ENCODE results near the gene ART3. TPM values are rescaled to one million over a fixed set of nuclear protein-coding genes. Genes with fewer than 3 reads are reported as not detected.

Gene ART3, protein sequence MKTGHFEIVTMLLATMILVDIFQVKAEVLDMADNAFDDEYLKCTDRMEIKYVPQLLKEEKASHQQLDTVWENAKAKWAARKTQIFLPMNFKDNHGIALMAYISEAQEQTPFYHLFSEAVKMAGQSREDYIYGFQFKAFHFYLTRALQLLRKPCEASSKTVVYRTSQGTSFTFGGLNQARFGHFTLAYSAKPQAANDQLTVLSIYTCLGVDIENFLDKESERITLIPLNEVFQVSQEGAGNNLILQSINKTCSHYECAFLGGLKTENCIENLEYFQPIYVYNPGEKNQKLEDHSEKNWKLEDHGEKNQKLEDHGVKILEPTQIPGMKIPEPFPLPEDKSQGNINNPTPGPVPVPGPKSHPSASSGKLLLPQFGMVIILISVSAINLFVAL
- not detected in 5 replicates for total RNA-seq (2022; extraction: Qiagen RNA extraction)

GRCh38 chr4:76074468-76074867 is at the start of gene ART3:
TSS of gene ART3 (plus strand) at chr4:76074709. CDS start at chr4:76075890, 1,181 bp downstream.

DNA sequence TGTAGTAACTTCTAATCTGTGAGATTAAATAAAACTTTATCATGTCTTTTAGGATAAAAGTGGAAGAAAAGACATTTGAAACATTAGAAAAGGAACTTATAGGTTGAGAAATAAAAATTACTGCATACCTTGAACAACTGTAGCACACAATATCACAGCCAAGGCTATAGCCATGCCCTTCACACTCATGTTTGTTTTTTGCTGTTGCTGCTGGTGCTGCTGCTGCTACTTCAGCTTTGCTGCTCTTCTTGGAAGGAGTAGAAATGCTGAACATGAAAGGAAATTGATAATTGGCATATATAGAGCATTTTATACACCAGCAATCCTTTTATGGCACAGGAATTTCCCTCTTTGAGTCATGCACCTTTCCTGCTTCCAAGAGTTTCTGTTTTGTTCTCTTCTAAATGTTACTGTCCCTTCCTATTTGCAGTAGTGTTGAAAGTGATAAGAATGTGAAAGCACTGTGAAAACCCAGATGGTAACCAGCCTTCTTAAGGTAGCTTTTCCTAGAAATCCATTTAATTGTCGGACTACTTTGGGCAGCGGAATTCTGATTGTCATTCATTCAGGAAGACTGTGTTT is 38.6 kb upstream of the ART3 start, which contains the start of gene CXCL11:
CXCL11 (minus strand) TSS at position 272 of the 582 bp plus-strand sequence; CDS start at position 189, 83 bp downstream.

DNA sequence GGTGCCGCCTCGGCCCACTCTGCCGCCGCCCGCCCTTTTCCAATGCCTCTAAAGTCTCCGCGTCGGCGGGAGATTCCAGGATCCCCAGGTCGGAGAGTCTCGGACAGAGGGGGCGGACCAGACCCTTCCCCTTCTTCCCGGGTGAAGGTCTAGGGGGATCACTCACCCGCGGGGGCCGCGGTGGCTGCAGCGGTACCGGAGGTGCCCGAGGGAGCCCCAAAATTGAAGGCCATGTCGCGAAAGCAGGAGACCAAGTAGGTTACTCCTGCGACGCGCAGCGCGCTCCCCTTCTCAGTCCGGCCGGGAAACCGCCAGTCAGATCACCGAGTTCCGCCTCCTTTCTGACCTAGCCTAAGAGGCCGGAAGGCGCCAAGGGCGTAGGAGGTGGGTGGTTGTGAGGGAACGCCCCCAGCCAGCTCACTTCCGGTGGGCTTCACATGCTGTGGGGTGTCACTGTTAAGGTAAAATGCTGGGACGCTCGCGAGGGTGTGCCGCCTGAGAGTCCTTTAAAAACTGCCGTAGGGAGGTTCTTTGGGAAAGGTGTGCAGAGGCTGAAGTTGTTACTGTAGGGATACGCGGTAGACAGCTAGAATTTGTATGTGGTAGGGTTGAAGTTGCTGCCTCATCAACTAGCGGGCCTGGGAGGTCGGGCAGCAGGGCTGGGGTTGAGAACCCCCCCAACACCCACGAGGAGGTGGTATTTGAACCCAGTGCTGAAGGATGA is 73.8 kb downstream of the ART3 start, which contains the start of gene NUP54:
NUP54 (minus strand) TSS at position 256 of the 724 bp plus-strand sequence; CDS start at position 233, 23 bp downstream.

Other genes starting within 250 kb of the ART3 start
- not detected in 5 replicates for gene PPEF2, start 172.3 kb upstream of the ART3 start, total RNA-seq (2022; extraction: Qiagen RNA extraction)
- gene NAAA, start 133.7 kb upstream of the ART3 start, total RNA-seq (2022; extraction: Qiagen RNA extraction), result 20.7 to 24.3 TPM (median 22.5 TPM) in 5 replicates
- 14.9 to 18.6 TPM (median 15.7 TPM) in 5 replicates for gene SDAD1, start 83.8 kb upstream of the ART3 start, total RNA-seq (2022; extraction: Qiagen RNA extraction)
- not detected in 5 replicates for gene CXCL9, start 67.2 kb upstream of the ART3 start, total RNA-seq (2022; extraction: Qiagen RNA extraction)
- 0.12 to 0.19 TPM (median 0.15 TPM) in 3 of 5 replicates, not detected in the others for gene CXCL10, start 51.2 kb upstream of the ART3 start, total RNA-seq (2022; extraction: Qiagen RNA extraction)
- 0.13 to 0.19 TPM in 2 of 5 replicates, not detected in the others for gene CXCL11, start 38.6 kb upstream of the ART3 start, total RNA-seq (2022; extraction: Qiagen RNA extraction)
- 24.5 to 42.3 TPM (median 27.8 TPM) in 5 replicates for gene NUP54, start 73.7 kb downstream of the ART3 start, total RNA-seq (2022; extraction: Qiagen RNA extraction)
- 42.0 to 53.9 TPM (median 51.7 TPM) in 5 replicates for gene SCARB2, start 139.1 kb downstream of the ART3 start, total RNA-seq (2022; extraction: Qiagen RNA extraction)
- gene FAM47E, start 177.0 kb downstream of the ART3 start, total RNA-seq (2022; extraction: Qiagen RNA extraction), result 0.06 to 0.16 TPM (median 0.07 TPM) in 3 of 5 replicates, not detected in the others
- gene STBD1, start 232.0 kb downstream of the ART3 start, total RNA-seq (2022; extraction: Qiagen RNA extraction), result 10.4 to 12.7 TPM (median 10.7 TPM) in 5 replicates

Data from A549 treated with Mapracorat at 1 μM for 4 hours (cell line).